ENCODE data around the gene CTSS. TPM values are rescaled to one million over a fixed set of nuclear protein-coding genes. Genes with fewer than 3 reads are reported as not detected.
"Not testable (repeated sequence)": the region's sequence is repeated elsewhere in the genome, so short reads cannot be mapped to it uniquely, and the experiment has no call there.

Gene CTSS
- total and polyA plus RNA-seq, 2 experiments from 2014 or later: not detected

- TF ChIP-seq ZNF462 (CRISPR knock-in tag; IDR thresholded peaks at IDR 0.05): no peak
- TF ChIP-seq CTCF (conservative IDR thresholded peaks at IDR 0.05; ENCODE audit: low read depth in 2 of 2): no peak
- TF ChIP-seq ZNF114 (CRISPR knock-in tag; IDR thresholded peaks at IDR 0.05): no peak
- no peak for TF ChIP-seq STAT1 (IDR thresholded peaks at IDR 0.05; ENCODE audit: unreplicated experiment)
Observed at GRCh38 chr1:150718225-150718891, 47.2 kb downstream of the CTSS start (continued).

- H3K27me3 ChIP-seq (ENCODE audit: insufficient read depth); H3K9me3 Mint-ChIP-seq; H3K36me3 Mint-ChIP-seq (ENCODE audit: low read depth); H3K4me1 Mint-ChIP-seq; H4K20me1 ChIP-seq (replicated peaks; ENCODE audit: insufficient read depth); H3K27ac ChIP-seq (ENCODE audit: low read depth); H3F3A ChIP-seq (replicated peaks; ENCODE audit: low read depth); ATAC-seq; DNase-seq (ENCODE audit: low spot score); H3K4me1 ChIP-seq (ENCODE audit: insufficient read depth); H3K9me2 ChIP-seq (ENCODE audit: insufficient read depth); H3K36me3 ChIP-seq (ENCODE audit: insufficient read depth); H3K4me3 Mint-ChIP-seq; H3K4me2 ChIP-seq; H3K27ac Mint-ChIP-seq; H3K4me3 ChIP-seq; H3K27me3 Mint-ChIP-seq (ENCODE audit: insufficient read depth, low read depth, poor library complexity); H3K79me2 ChIP-seq (replicated peaks; ENCODE audit: insufficient read depth): not testable (repeated sequence)
- peak overlapping the region; percentile 49; the same call in 1 of the 2 replicates for H2AFZ ChIP-seq
Observed at GRCh38 chr1:150709031-150709430, 56.5 kb downstream of the CTSS start.

Measured in GM23338 (cell line).